GM15510 (cell line): ENCODE data around the gene MBD3.

Source experiments
- POLR2A ChIP-seq: IDR thresholded peaks from 3 replicates; pipeline ENCODE4 v1.6.1; 2011; ENCODE audit warnings: borderline replicate concordance; ENCODE audit not compliant: insufficient read length; ENCODE audit errors: extremely low read depth

MBD3 gene

GRCh38 chr19:1590641-1591397 is 1.8 kb downstream of the MBD3 start:
- peak; percentile 24 for TF ChIP-seq POLR2A

GRCh38 chr19:1587872-1588271 is 4.8 kb downstream of the MBD3 start:
- no peak for TF ChIP-seq POLR2A

DNA sequence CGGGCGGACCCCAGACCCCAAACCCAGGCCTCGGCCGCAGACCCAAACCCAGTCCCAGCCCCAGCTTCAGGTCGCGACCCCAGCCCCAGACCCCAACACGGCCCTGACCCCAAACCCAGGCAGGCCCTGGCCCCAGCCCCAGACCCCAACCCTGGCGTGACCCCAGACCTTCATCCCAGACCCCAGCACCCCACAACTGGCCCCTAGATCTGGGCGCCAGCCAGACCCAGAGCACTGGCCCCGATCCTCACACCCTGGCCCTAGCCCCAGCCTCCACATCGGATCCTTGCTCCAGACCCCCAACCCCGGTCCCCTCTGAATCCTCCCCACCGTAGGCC is 7.5 kb downstream of the MBD3 start:
- TF ChIP-seq POLR2A: no peak

- TF ChIP-seq POLR2A: no peak
Observed at GRCh38 chr19:1584500-1585242, 8.0 kb downstream of the MBD3 start.

- TF ChIP-seq POLR2A: no peak
Observed at GRCh38 chr19:1582201-1582600, 10.5 kb downstream of the MBD3 start.

DNA sequence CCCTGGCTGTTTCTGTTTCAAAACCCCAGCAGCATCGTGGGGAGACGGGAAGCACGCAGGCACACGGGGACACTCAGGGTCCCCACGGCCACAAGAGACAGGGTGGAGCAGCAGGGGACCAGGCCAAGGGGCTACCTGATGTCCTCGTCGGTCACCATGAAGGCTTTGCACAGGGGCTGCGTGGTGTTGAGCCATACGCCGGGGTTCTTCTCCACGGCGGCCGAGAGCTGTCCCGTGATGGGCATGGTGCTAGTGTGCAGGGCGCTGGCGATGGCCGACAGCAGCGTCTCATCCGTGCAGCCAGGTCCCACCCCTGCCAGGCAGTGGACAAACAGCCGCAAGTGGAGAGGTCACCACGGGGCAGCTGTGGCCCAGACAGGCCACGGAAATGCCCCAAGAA is 11.7 kb downstream of the MBD3 start:
- no peak for TF ChIP-seq POLR2A

- TF ChIP-seq POLR2A: no peak
Observed at GRCh38 chr19:1580382-1580781, 12.3 kb downstream of the MBD3 start.

DNA sequence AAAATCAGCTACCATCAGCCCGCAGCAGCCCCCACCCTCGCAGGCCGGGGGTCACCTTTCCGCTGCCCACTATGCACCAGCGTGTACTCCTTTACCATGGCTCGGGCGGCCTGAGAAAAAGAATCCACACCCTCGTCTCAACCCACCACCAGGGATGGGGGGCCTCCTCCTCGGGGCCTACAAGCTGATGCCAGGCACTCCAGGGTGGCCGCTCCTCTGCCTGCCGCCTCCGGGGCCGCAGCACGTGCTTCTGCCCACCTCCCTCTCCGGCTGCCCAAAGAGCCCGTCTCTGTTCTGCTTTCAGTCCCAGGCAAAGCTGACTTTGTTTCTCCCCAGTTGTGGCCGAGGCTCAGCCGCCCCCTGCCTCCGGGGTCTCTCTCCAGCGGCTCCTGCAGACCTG is 13.4 kb downstream of the MBD3 start:
- TF ChIP-seq POLR2A: no peak

GRCh38 chr19:1577929-1578618 is 14.6 kb downstream of the MBD3 start:
- TF ChIP-seq POLR2A: no peak

- no peak for TF ChIP-seq POLR2A
Observed at GRCh38 chr19:1577090-1577928, 15.4 kb downstream of the MBD3 start.

GRCh38 chr19:1576242-1577089 is 16.2 kb downstream of the MBD3 start:
- no peak for TF ChIP-seq POLR2A

DNA sequence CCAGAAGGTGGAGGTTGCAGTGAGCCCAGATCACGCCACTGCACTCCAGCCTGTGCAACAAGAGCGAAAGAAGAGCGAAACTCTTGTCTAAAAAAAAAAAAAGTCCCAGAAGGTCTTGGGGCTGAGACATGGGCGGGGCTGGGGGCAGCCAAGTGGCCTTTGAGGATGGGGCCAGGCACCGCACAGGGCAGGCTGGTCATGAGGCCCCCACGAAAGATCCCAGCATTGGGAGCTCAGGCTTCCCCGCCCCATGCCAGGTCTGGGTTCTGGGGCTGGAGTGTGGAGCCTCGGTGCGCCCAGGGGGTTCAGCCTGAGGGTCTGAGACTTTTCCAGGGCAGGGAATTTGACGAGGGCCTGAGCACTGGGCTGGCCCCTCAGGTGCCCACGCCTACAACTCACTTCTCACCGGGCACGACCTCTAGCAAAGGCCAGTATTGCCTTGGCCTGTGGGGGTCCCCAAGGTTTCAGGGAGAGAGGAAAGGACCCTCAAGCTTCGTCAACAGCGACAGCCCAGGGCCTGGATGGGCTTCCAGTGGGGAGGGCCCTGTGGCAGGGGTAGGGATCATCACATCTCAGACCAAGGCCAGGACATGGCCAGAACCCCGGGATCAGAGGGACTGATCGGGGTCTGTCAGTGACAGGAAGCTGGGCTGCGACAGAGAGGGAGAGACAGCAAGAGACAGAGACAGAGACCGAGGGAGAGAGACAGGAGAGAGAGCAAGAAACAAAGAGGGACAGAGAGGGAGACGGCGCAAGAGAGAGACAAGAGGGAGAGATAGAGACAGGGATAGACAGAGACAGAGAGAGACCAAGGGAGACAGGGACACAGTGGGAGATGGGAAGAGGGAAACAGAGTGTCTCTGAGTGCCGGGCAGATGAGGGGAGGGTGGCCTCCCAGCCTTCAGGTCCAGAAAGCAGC is 17.1 kb downstream of the MBD3 start:
- TF ChIP-seq POLR2A: no peak

DNA sequence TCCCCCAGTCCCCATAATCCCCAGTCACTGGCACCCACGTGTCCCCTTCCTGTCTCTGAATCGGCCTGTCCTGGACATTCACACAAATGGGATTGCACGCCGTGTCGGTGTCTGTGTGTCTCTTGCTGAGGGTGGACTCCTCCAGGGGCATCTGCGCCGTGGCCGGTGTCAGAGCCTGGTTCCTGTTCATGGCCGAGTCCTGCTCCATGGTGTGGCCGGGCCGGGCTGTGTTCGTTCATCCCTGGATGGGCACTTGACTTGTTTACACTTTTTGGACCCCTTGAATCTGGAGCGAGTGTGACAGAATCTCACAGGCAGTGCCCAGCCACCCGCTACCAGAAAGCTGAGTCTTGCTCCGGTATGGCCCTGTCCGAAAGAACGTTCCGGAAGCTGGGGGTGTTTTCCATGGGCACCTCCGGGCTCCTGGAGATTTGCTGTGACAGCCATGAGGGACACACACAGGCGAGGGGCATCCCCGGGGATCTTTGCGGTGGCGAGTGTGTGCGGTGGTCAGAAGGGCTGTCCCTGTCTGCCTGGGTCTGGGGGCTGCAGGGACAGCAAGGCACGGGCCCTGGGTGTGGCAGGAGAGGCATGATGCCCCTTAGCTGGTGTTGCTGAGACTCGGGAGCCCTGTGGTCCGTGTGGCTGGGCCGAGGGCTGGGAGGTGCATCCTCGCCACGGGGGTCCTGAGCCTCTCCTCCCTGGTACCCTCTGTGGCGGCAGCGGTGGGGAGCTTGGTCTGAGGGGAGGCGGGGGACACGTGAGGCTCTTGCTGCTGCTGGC is 18.1 kb downstream of the MBD3 start:
- TF ChIP-seq POLR2A: no peak

DNA sequence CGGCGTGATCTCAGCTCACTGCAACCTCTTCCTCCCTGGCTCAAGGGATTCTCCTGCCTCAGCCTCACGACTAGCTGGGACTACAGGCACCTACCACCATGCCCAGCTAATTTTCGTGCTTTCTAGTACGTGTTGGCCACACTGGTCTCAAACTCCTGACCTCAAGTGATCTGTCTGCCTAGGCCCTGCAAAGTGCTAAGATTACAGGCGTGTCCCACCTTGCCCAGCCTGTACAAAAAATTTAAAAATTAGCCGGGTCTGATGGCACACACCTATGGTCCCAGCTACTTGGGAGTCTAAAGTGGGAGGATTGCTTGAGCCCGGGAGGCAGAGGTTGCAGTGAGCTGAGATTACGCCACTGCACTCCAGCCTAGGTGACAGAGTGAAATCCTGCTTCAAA is 19.9 kb downstream of the MBD3 start:
- no peak for TF ChIP-seq POLR2A
